NB4 (cell line): ENCODE measurements around the gene VAT1.
"Not testable (repeated sequence)": the region's sequence is repeated elsewhere in the genome, so short reads cannot be mapped to it uniquely, and the experiment has no call there.

Experiments
- TF ChIP-seq, protein P1 (sequence below): IDR thresholded peaks from one replicate; pipeline ENCODE4 v1.5.1; 2012; ENCODE audit warnings: low read depth, low read length
- TF ChIP-seq, protein P2 (sequence below): IDR thresholded peaks from 2 replicates; pipeline ENCODE4 v1.6.1; 2011; ENCODE audit warnings: low read depth, low read length

DNA sequence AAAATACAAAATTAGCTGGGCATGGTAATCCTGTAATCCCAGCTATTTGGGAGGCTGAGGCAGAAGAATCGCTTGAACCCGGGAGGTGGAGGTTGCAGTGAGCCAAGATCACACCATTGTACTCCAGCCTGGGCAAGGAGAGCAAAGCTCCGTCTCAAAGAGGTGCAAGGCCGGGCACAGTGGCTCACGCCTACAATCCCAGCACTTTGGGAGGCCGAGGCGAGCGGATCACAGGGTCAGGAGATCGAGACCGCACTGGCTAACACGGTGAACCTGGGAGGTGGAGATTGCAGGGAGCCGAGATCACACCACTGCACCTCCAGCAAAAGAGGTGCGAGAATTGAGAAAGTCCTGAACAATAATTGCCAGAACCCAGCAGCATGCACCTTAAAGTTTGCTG is 21.3 kb downstream of the VAT1 start:
- TF ChIP-seq, protein P1, sequence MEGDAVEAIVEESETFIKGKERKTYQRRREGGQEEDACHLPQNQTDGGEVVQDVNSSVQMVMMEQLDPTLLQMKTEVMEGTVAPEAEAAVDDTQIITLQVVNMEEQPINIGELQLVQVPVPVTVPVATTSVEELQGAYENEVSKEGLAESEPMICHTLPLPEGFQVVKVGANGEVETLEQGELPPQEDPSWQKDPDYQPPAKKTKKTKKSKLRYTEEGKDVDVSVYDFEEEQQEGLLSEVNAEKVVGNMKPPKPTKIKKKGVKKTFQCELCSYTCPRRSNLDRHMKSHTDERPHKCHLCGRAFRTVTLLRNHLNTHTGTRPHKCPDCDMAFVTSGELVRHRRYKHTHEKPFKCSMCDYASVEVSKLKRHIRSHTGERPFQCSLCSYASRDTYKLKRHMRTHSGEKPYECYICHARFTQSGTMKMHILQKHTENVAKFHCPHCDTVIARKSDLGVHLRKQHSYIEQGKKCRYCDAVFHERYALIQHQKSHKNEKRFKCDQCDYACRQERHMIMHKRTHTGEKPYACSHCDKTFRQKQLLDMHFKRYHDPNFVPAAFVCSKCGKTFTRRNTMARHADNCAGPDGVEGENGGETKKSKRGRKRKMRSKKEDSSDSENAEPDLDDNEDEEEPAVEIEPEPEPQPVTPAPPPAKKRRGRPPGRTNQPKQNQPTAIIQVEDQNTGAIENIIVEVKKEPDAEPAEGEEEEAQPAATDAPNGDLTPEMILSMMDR = not testable (repeated sequence)
- TF ChIP-seq, protein P2, sequence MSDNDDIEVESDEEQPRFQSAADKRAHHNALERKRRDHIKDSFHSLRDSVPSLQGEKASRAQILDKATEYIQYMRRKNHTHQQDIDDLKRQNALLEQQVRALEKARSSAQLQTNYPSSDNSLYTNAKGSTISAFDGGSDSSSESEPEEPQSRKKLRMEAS = not testable (repeated sequence)
